GM19193 (cell line): Measurements from ENCODE around the gene MSH6.

Source experiments
- POLR2A ChIP-seq: IDR thresholded peaks from 4 replicates; pipeline ENCODE4 v1.6.1; 2011; ENCODE audit not compliant: insufficient read depth, insufficient read length; ENCODE audit errors: extremely low read depth

The MSH6 gene

GRCh38 chr2:47772343-47772742 is 10.6 kb upstream of the MSH6 start:
- no peak for TF ChIP-seq POLR2A

- TF ChIP-seq POLR2A: no peak
Measured at GRCh38 chr2:47774567-47774966, 8.4 kb upstream of the MSH6 start.

GRCh38 chr2:47777277-47777937 is 5.5 kb upstream of the MSH6 start:
- no peak for TF ChIP-seq POLR2A

DNA sequence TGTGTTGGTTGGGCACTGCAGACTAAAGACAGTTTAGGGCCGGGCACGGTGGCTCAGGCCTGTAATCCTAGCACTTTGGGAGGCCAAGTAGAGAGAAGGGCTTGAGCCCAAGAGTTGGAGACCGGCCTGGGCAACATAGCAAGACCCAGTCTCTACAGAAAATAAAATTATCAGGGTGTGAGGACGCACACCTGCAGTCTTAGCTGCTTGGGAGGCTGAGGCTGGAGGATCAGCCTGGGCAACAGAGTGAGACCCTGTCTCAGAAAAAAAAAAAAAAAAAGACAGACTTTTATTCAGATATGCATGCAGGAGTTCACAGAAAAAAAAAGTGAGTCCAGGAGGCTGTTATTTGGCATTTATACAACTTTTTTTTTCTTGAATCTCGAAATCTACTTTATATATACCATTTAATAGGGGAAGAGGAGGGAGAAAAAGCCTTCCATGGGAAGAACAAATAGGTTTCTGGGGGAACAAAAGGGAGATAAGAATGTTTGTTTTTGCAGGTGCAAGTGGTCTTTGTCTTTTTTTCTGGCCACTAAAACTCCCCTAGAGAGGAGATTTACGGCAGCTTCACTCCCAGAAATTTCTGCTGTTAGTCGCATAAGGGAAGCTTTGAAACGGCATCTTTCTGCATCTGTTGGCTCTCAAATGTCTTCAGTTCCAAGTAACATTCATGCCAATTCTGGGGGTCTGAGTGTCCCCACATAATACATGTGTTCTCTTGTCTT is 4.1 kb upstream of the MSH6 start:
- TF ChIP-seq POLR2A: no peak

GRCh38 chr2:47779426-47779790 is 3.5 kb upstream of the MSH6 start:
- TF ChIP-seq POLR2A: no peak

DNA sequence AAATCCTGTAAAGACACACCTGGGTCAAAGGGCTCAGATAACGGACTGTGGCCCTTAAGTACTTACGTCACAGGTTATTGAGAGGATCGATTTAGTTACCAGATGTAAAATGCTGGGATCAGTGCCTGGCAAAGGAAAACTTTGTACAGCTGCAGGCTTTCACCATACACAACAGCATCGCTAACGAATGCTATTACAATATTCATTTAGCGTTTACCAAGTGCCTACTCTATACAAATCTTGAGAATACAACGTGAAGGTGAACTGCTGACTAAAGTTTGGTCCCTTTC is 619 bp upstream of the MSH6 start:
- TF ChIP-seq POLR2A: no peak

- TF ChIP-seq POLR2A: no peak
Measured at GRCh38 chr2:47783486-47784351, 774 bp downstream of the MSH6 start.

GRCh38 chr2:47784352-47784851 is 1.5 kb downstream of the MSH6 start:
- no peak for TF ChIP-seq POLR2A

DNA sequence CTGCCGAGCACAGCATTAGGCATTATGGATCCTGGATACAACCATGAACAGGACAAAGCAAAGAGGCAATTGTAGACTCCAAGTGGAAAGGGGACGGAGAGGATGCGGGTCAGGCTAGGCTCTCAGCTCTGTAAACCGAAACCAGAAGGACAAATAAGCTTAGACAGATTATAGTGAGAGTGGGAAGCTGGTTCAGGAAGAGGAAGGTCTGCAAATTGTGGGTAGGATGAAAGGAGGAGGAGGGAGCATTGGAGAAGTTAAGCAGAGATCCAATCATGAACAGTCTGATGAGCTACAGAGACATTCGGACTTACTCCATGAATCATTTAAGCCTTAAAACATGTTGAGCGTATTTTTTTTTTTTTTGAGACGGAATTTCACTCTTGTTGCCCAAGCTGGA is 3.0 kb downstream of the MSH6 start:
- TF ChIP-seq POLR2A: no peak

DNA sequence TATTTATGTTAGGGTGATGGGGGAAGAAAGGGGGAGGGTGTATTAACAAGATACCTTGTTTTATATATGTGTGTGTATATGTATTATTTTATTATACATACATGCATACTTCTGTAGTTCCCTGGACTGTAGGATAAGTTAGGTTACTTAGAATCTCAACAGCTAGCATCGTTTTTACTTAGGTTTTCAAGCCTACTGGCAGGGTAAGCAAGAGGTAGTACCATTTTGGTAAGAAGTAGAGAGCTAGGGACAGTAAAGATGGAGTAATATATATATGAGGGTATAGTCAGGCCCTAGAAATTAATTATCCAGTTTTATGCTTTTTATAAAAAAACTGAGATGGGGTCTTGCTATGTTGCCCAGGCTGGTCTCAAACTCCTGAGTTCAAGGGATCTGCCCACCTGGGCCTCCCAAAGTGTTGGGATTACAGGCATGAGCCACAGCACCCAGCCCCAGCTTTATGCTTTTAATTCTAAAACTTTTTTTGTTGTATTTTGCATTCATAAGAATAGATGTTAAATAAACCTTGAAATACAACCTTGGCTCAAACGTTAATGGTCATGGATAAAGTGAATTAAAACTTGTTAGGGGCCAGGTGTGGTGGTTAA is 13.2 kb downstream of the MSH6 start:
- no peak for TF ChIP-seq POLR2A

DNA sequence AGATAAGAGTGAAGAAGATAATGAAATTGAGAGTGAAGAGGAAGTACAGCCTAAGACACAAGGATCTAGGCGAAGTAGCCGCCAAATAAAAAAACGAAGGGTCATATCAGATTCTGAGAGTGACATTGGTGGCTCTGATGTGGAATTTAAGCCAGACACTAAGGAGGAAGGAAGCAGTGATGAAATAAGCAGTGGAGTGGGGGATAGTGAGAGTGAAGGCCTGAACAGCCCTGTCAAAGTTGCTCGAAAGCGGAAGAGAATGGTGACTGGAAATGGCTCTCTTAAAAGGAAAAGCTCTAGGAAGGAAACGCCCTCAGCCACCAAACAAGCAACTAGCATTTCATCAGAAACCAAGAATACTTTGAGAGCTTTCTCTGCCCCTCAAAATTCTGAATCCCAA is 15.7 kb downstream of the MSH6 start:
- no peak for TF ChIP-seq POLR2A

GRCh38 chr2:47799031-47799609 is 16.2 kb downstream of the MSH6 start:
- TF ChIP-seq POLR2A: no peak

GRCh38 chr2:47801118-47801517 is 18.2 kb downstream of the MSH6 start:
- TF ChIP-seq POLR2A: no peak

- no peak for TF ChIP-seq POLR2A
Measured at GRCh38 chr2:47803363-47803762, 20.4 kb downstream of the MSH6 start.

DNA sequence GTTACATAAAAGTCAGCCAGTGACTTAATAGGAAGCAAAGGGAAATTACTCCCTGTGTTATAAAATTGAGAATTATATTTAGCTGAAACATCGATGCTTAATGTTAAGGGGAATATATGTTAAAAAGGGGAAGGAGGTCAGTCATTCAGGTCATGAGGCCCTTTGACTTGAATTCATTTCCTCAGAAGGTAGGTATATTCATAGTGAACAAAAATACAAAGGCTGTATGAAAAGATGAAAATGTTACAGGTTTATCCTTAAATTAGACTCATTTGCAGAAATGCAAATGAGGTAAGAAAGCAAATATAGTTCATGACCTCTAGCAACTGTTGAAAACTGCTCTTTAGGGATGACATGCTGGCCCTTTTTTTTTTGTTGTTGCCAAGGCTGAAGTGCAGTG is 20.8 kb downstream of the MSH6 start:
- no peak for TF ChIP-seq POLR2A
